DOHH2 (cell line): ENCODE results near the gene FAM124A.

Experiments
- H3F3A ChIP-seq: fragments of 200-600 bp; sonication (generic), shearing (Covaris generic); 2 replicates; pipeline ENCODE4 v1.6.0; 2016; ENCODE audit warnings: antibody characterized with exemption, mild to moderate bottlenecking; ENCODE audit not compliant: control insufficient read depth, insufficient read depth
- H3K27ac ChIP-seq: fragments of 200-600 bp; sonication (generic); 2 replicates; pipeline ENCODE4 v1.5.1; 2014; ENCODE audit warnings: low read depth, mild to moderate bottlenecking, low read length, moderate library complexity
- H3K27me3 ChIP-seq: fragments of 200-600 bp; sonication (generic); 2 replicates; pipeline ENCODE4 v1.6.1; 2014; ENCODE audit warnings: mild to moderate bottlenecking, low read length, mixed read lengths; ENCODE audit not compliant: control insufficient read depth
- H3K36me3 ChIP-seq: fragments of 200-600 bp; sonication (generic); 2 replicates; pipeline ENCODE4 v1.6.1; 2014; ENCODE audit warnings: mild to moderate bottlenecking, low read length, moderate library complexity, mixed read lengths; ENCODE audit not compliant: control insufficient read depth
- H3K4me1 ChIP-seq: fragments of 200-600 bp; sonication (generic); 2 replicates; pipeline ENCODE4 v1.6.1; 2014; ENCODE audit warnings: mild to moderate bottlenecking, low read length, mixed read lengths; ENCODE audit not compliant: control insufficient read depth
- H3K4me2 ChIP-seq: fragments of 200-600 bp; sonication (generic); 2 replicates; pipeline ENCODE4 v1.6.0; 2014; ENCODE audit warnings: mild to moderate bottlenecking, low read length, moderate library complexity
- H3K4me3 ChIP-seq: fragments of 200-600 bp; sonication (generic); 2 replicates; pipeline ENCODE4 v1.5.1; 2014; ENCODE audit warnings: mild to moderate bottlenecking, low read length, mixed read lengths
- H3K79me2 ChIP-seq: fragments of 200-600 bp; sonication (generic); 2 replicates; pipeline ENCODE4 v1.6.1; 2014; ENCODE audit warnings: mild to moderate bottlenecking, low read length, mixed read lengths; ENCODE audit not compliant: control insufficient read depth
- H3K9me2 ChIP-seq: fragments of 200-600 bp; sonication (generic); replicated peaks from 2 replicates; pipeline ENCODE4 v1.6.1; 2014; ENCODE audit warnings: mild to moderate bottlenecking, low read length, mixed read lengths; ENCODE audit not compliant: control insufficient read depth
- H3K9me3 ChIP-seq: fragments of 200-600 bp; sonication (generic); 2 replicates; pipeline ENCODE4 v1.6.1; 2014; ENCODE audit warnings: antibody characterized with exemption, low read length, mixed read lengths; ENCODE audit not compliant: control insufficient read depth, insufficient read depth
- H4K20me1 ChIP-seq: fragments of 200-600 bp; sonication (generic); 2 replicates; pipeline ENCODE4 v1.6.0; 2014; ENCODE audit warnings: low read depth, mild to moderate bottlenecking, antibody characterized with exemption, low read length, moderate library complexity; ENCODE audit not compliant: control insufficient read depth, insufficient read depth
- EZH2phosphoT487 ChIP-seq: fragments of 200-600 bp; sonication (generic); IDR thresholded peaks from 2 replicates; pipeline ENCODE4 v1.6.1; 2017; ENCODE audit warnings: borderline replicate concordance, mild to moderate bottlenecking, antibody characterized with exemption, low read length, moderate library complexity, mixed read lengths
- TF ChIP-seq, protein P1 (sequence below): fragments of 200-600 bp; sonication (generic); IDR thresholded peaks from one replicate; pipeline ENCODE4 v1.5.1; 2014; ENCODE audit warnings: antibody characterized with exemption, mild to moderate bottlenecking, low read depth, low read length; ENCODE audit not compliant: poor library complexity, severe bottlenecking

Gene FAM124A

DNA sequence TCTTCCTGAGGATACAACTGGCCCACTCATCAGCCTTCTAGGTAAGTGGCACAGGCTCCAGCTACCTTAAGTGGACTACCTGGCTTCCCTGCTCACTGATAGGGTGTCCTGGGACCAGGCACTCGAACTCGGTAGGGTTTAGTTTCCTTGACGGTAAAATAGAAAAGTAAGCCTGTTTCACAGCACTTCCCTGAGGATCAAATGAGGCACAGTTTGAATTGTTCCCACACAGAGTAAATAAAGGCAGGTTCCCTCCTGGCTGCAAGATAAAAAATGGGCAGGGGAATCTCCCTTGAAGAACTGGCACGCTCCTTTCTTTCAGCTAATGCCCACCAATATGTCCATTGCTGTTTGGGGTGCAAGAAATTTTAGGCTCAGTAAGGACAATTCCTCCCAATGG is 1.1 kb upstream of the FAM124A start:
- Histone ChIP-seq H3K9me3 (no peaks in the 10 kb centered on the region), H3K36me3 (no peaks in the 10 kb centered on the region), H3K27me3 (peaks cover 25% of the 10 kb centered on the region), H4K20me1 (no peaks in the 10 kb centered on the region), H3K27ac (no peak overlapping the region), H3K4me1 (peaks cover 4% of the 10 kb centered on the region), H3K4me2 (no peak overlapping the region), H3K9me2 (no peaks in the 10 kb centered on the region), H3F3A (no peaks in the 10 kb centered on the region), H3K4me3 (no peak overlapping the region), H3K79me2 (no peaks in the 10 kb centered on the region)
- TF ChIP-seq, protein P1, sequence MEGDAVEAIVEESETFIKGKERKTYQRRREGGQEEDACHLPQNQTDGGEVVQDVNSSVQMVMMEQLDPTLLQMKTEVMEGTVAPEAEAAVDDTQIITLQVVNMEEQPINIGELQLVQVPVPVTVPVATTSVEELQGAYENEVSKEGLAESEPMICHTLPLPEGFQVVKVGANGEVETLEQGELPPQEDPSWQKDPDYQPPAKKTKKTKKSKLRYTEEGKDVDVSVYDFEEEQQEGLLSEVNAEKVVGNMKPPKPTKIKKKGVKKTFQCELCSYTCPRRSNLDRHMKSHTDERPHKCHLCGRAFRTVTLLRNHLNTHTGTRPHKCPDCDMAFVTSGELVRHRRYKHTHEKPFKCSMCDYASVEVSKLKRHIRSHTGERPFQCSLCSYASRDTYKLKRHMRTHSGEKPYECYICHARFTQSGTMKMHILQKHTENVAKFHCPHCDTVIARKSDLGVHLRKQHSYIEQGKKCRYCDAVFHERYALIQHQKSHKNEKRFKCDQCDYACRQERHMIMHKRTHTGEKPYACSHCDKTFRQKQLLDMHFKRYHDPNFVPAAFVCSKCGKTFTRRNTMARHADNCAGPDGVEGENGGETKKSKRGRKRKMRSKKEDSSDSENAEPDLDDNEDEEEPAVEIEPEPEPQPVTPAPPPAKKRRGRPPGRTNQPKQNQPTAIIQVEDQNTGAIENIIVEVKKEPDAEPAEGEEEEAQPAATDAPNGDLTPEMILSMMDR = no peak
- TF ChIP-seq EZH2phosphoT487 = no peak

DNA sequence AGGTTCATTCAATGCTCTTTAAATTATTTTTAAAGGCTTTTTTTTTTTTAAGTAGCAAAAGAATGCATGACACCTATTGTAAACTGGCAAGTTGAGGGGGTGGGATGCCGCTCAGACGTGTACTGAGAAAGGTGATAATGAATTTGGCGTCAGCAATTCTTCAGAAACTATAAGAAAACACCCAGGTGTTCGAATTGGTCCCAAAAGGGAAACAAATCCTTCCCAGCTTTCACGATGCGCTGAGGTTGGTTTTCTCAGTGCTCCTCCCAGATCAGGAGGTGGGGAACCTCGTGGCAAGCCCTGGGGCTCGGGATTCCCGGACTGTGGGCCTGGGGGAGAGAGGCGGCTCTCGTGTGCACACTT is 543 bp upstream of the FAM124A start:
- H3K9me2 ChIP-seq = no peaks in the 10 kb centered on the region
- no peaks in the 10 kb centered on the region for H4K20me1 ChIP-seq
- H3K4me3 ChIP-seq = peak overlapping the region; percentile 68
- no peak for TF ChIP-seq EZH2phosphoT487
- TF ChIP-seq, protein P1 = no peak
- H3K36me3 ChIP-seq = no peaks in the 10 kb centered on the region
- H3K27ac ChIP-seq = no peak overlapping the region
- no peaks in the 10 kb centered on the region for H3K79me2 ChIP-seq
- H3K27me3 ChIP-seq = peaks cover 25% of the 10 kb centered on the region
- no peaks in the 10 kb centered on the region for H3K9me3 ChIP-seq
- peaks cover 4% of the 10 kb centered on the region for H3K4me1 ChIP-seq
- H3F3A ChIP-seq = no peaks in the 10 kb centered on the region
- H3K4me2 ChIP-seq = peak overlapping the region; percentile 69

DNA sequence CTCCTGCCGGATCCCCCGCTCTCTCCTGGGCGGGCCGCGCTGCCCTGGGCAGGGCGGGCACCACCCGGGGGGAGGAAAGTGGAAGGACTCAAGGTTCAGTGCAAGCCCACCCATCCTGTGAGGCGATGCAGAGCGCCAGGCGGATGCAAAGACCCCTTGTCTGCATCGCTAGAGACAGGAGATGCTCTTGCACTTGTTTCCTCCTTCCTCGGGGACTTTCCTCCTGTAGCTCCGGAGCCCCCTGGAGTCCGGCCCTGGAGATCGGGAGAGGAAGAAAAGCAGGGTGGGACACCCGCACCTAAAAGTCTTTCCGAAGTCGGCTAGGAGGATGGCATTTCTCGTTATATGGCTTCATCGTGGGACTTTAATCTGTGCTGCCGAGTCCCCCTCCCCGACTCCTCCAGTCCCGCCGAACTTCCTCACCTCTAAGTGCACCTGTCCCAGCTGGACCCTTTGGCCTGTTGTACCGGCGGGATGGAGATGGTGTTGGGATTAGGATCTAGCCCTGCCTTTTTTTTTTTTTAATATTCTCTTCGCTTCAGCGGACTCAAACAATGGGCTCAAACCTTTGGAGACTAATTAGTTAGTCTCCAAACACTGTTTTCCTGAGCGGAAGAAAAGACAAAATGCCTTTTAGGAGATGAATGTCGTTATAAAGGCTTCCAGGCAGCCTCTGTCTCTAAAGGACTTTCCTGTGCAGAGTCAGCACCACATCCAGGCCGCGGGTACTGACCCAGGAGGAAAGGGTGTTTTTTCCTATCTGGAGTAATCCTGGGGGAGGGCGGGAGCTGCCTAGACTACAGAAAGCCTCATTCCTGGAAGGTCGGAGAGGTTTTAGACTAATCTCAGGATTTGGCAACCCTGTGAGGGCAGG is 725 bp downstream of the FAM124A start:
- H3K4me2 ChIP-seq = peak overlapping the region; percentile 69
- no peaks in the 10 kb centered on the region for H4K20me1 ChIP-seq
- no peaks in the 10 kb centered on the region for H3K9me2 ChIP-seq
- no peak for TF ChIP-seq EZH2phosphoT487
- TF ChIP-seq, protein P1 = no peak
- H3K79me2 ChIP-seq = no peaks in the 10 kb centered on the region
- H3K4me1 ChIP-seq = peaks cover 4% of the 10 kb centered on the region
- no peaks in the 10 kb centered on the region for H3F3A ChIP-seq
- peaks cover 32% of the 10 kb centered on the region for H3K27me3 ChIP-seq
- no peaks in the 10 kb centered on the region for H3K9me3 ChIP-seq
- H3K36me3 ChIP-seq = no peaks in the 10 kb centered on the region
- peak overlapping the region; percentile 64 for H3K4me3 ChIP-seq
- no peak overlapping the region for H3K27ac ChIP-seq
